NT2/D1 (cell line): ENCODE data around the gene PSAP.
"Not testable (repeated sequence)": the region's sequence is repeated elsewhere in the genome, so short reads cannot be mapped to it uniquely, and the experiment has no call there.

ENCODE experiments used
- SUZ12 ChIP-seq: IDR thresholded peaks from 2 replicates; pipeline ENCODE4 v1.6.1; 2011; ENCODE audit not compliant: insufficient read length, insufficient read depth; ENCODE audit errors: extremely low read depth
- YY1 ChIP-seq: IDR thresholded peaks from 2 replicates; pipeline ENCODE4 v1.6.1; 2011; ENCODE audit not compliant: insufficient read length, insufficient read depth

DNA sequence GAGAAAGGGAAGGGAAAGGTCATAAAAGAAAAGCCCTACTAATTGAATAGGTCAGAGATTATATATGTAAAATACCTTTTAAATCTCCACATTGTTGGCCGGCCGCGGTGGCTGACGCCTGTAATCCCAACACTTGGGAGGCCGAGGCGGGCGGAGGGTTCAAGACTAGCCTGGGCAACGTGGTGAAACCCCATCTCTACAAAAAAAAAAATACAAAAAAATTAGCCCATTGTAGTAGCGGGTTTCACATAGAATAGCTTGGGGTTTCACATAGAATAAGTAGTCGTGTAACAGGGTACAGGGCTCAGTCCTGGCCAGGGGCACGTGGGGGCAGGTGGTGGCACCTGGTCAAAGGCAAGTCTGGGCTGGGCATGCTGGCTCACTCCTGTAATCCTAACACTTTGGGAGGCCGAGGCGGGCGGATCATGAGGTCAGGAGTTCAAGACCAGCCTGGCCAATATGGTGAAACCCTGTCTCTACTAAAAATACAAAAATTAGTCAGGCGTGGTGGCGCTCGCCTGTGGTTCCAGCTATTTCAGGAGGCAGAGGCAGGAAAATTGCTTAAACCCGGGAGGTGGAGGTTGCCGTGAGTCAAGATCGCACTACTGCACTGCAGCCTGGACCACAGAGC lies 529 bp upstream of the PSAP start:
- TF ChIP-seq YY1, SUZ12: not testable (repeated sequence)
